GM12878 (cell line): ENCODE results near the gene ATP2C1. TPM values are rescaled to one million over a fixed set of nuclear protein-coding genes. Genes with fewer than 3 reads are reported as not detected.

Experiments used
- ATAC-seq: fragments of 200-7000 bp; cut with Tn5 transposase; 3 replicates; pipeline ENCODE4 v1.9.1; 2020; ENCODE audit warnings: mild to moderate bottlenecking, moderate library complexity
- BruUV-seq: library from RNA; stranded (reverse); fragments of 400-500 nt; replicated peaks from 2 replicates; lab custom pipeline; 2021; lab: Mats Ljungman, UMichigan
- CTCF ChIA-PET: fragments of 300-600 bp; sonication (Branson Sonifier 250); formaldehyde crosslinking; extraction: SDS; loops from one replicate; lab custom pipeline; 2021; ENCODE audit warnings: inconsistent platforms; lab: Yijun Ruan, JAX
- POLR2A ChIA-PET: fragments of 350-600 bp; formaldehyde crosslinking; extraction: SDS; loops from one replicate; lab custom pipeline; 2021; ENCODE audit warnings: inconsistent platforms; lab: Charles Lee
- RAD21 ChIA-PET: fragments of 300-600 bp; sonication (Branson Sonifier 250); formaldehyde crosslinking; loops from one replicate; lab custom pipeline; 2023; ENCODE audit warnings: antibody characterized with exemption; ENCODE audit not compliant: unreplicated experiment; lab: Charles Lee
- SMC1A ChIA-PET: fragments of 300-600 bp; sonication (Branson Sonifier 250); formaldehyde crosslinking; loops from one replicate; lab custom pipeline; 2023; ENCODE audit not compliant: unreplicated experiment, uncharacterized antibody; lab: Charles Lee
- DNase-seq: peaks from one replicate; pipeline ENCODE4 v3.0.0-alpha.2; 2011; ENCODE audit warnings: low read depth, low spot score
- FAIRE-seq: peaks from 3 replicates; lab custom pipeline; 2011; peaks lifted over from hg19 to GRCh38; lab: Jason Lieb, UNC
- H2AFZ ChIP-seq: 2 replicates; pipeline ENCODE4 v1.6.0; 2011; ENCODE audit warnings: low read depth, low read length, control low read depth; ENCODE audit not compliant: control insufficient read depth
- H3K27ac ChIP-seq: 2 replicates; pipeline ENCODE4 v1.5.1; 2011; ENCODE audit warnings: control low read depth; ENCODE audit not compliant: control insufficient read depth, insufficient read depth
- H3K27me3 ChIP-seq, 2 experiments: replicated peaks in 1 of 2; 2 replicates each; pipeline versions ENCODE4 v1.6.0 to v1.6.1; 2011; ENCODE audit warnings: low read length in 1 of 2; ENCODE audit not compliant: control insufficient read depth in 2 of 2, insufficient read depth in 2 of 2
- H3K36me3 ChIP-seq, 2 experiments: 2 replicates each; pipeline ENCODE4 v1.5.1; 2011; ENCODE audit warnings: low read length in 1 of 2; ENCODE audit not compliant: control insufficient read depth in 2 of 2, insufficient read depth in 2 of 2
- H3K4me1 ChIP-seq: 2 replicates; pipeline ENCODE4 v1.6.1; 2011; ENCODE audit warnings: mild to moderate bottlenecking, low read length, moderate library complexity, mixed read lengths; ENCODE audit not compliant: control insufficient read depth, insufficient read depth
- H3K4me2 ChIP-seq: 2 replicates; pipeline ENCODE4 v1.6.0; 2011; ENCODE audit warnings: control low read depth; ENCODE audit not compliant: control insufficient read depth, insufficient read depth
- H3K4me3 ChIP-seq: fragments of 200-600 bp; sonication (generic); 2 replicates; pipeline ENCODE4 v1.5.1; 2016
- H3K79me2 ChIP-seq: 2 replicates; pipeline ENCODE4 v1.6.0; 2011; ENCODE audit warnings: low read length; ENCODE audit not compliant: control insufficient read depth, insufficient read depth
- H3K9ac ChIP-seq: 2 replicates; pipeline ENCODE4 v1.8.0; 2011; ENCODE audit warnings: low read length, control low read depth, mixed read lengths; ENCODE audit not compliant: control insufficient read depth, insufficient read depth
- H3K9me3 ChIP-seq: replicated peaks from 3 replicates; pipeline ENCODE4 v1.5.1; 2011; ENCODE audit warnings: mild to moderate bottlenecking, low read length; ENCODE audit not compliant: control insufficient read depth, insufficient read depth
- H4K20me1 ChIP-seq: 2 replicates; pipeline ENCODE4 v1.6.0; 2011; ENCODE audit not compliant: control insufficient read depth, insufficient read depth
- CREB1 ChIP-seq: IDR thresholded peaks from 2 replicates; pipeline ENCODE4 v1.6.1; 2012; ENCODE audit warnings: low read depth, mild to moderate bottlenecking, inconsistent platforms
- KDM1A ChIP-seq: fragments of 200-600 bp; sonication (generic); IDR thresholded peaks from 2 replicates; pipeline ENCODE4 v1.6.1; 2016; ENCODE audit warnings: borderline replicate concordance
- PKNOX1 ChIP-seq: fragments of 450-650 bp; IDR thresholded peaks from 2 replicates; pipeline ENCODE4 v1.6.1; 2016; ENCODE audit warnings: mild to moderate bottlenecking
- USF2 ChIP-seq: IDR thresholded peaks from 2 replicates; pipeline ENCODE4 v1.6.1; 2011; ENCODE audit warnings: low read depth, low read length, improper control_type of control experiment, borderline replicate concordance
- YY1 ChIP-seq: IDR thresholded peaks from 2 replicates; pipeline ENCODE4 v1.6.1; 2011; ENCODE audit warnings: low read depth, mild to moderate bottlenecking, low read length
- ZBTB33 ChIP-seq: fragments of 450-650 bp; IDR thresholded peaks from 2 replicates; pipeline ENCODE4 v1.6.1; 2017; ENCODE audit warnings: mild to moderate bottlenecking
- WGBS: methylation state at CpG from one replicate; pipeline ENCODE4 v1.1.6; 2016; ENCODE audit warnings: low lambda C conversion rate; ENCODE audit not compliant: insufficient replicate concordance, insufficient coverage; ENCODE audit errors: missing lambda C conversion rate; 5-methylcytosine and 5-hydroxymethylcytosine counted together
- in situ Hi-C: fragments of 300-500 bp; cut with MboI; formaldehyde crosslinking; loops from 9 replicates; pipeline ENCODE4 v1.14.3; 2018; ENCODE audit warnings: mixed read lengths
- intact Hi-C: fragments of 100-400 bp; cut with micrococcal nuclease; formaldehyde crosslinking; loops from one replicate; pipeline ENCODE4 v1.14.2; 2022; ENCODE audit not compliant: unreplicated experiment
- polyA plus RNA-seq, 11 experiments: library from polyadenylated mRNA; depleted of rRNA in 4 of 11; unstranded in 6 of 11; stranded (reverse) in 5 of 11; fragments of >200 nt; fragmentation: Nextera tagmentation in 4 of 11; fragmentation: Illumina TruSeq in 1 of 11; extraction: Ambion mirVana in 4 of 11; extraction: Trizol in 1 of 11; gene quantifications; 1 replicate in 1 of 11; 2 replicates in 10 of 11; pipeline versions ENCODE4 v1.2.1 to v1.2.3, GENCODE V29; 2011 to 2016; ENCODE audit warnings: inconsistent platforms in 2 of 11, missing spikeins in 2 of 11, low read depth in 1 of 11
- total RNA-seq, 4 experiments: library from RNA; depleted of rRNA in 3 of 4; stranded (reverse); fragments of >200 nt in 3 of 4; fragmentation: Illumina TruSeq in 1 of 4; extraction: Trizol in 1 of 4; gene quantifications; 2 replicates each; pipeline versions ENCODE4 v1.2.1 to v1.2.3, GENCODE V29; 2013 to 2021

Gene ATP2C1
- total and polyA plus RNA-seq, 10 of the 15 experiments (the other 5 are each of a cell fraction or from before 2014, with no cell fraction given) = 20.6 to 116 (median 55.1) TPM

GRCh38 chr3:130990282-130990681 is 96.4 kb downstream of the ATP2C1 start:
- H3K9me3 ChIP-seq = no peaks in the 10 kb centered on the region
- no peaks in the 10 kb centered on the region for H3K27me3 ChIP-seq
- TF ChIP-seq YY1 = no peak
- no peak for TF ChIP-seq USF2
- no peak for TF ChIP-seq CREB1
- TF ChIP-seq, all 136 proteins: peak for 0
- Histone ChIP-seq H2AFZ (no peak overlapping the region), H3K9ac (no peak overlapping the region), H3K4me1 (no peaks in the 10 kb centered on the region), H3K27ac (no peak overlapping the region), H3K4me3 (no peak overlapping the region), H3K79me2 (no peaks in the 10 kb centered on the region), H3K4me2 (no peak overlapping the region), H4K20me1 (no peaks in the 10 kb centered on the region), H3K36me3 (peaks cover 4 to 13% of the 10 kb centered on the region in 2 experiments)
- WGBS = 77% methylated on average over 5 of the region's 5 CpGs
- ChIA-PET SMC1A (no interaction called here), CTCF (no interaction called here), RAD21 (no interaction called here), POLR2A (no interaction called here)
- in situ Hi-C loops = no loop called here
- FAIRE-seq (no peak), ATAC-seq (no peak), DNase-seq (no peak)
- no TSS peak for BruUV-seq
- intact Hi-C loops = no loop called here

GRCh38 chr3:130991126-130991525 is 97.2 kb downstream of the ATP2C1 start:
- Histone ChIP-seq H3K9me3 (no peaks in the 10 kb centered on the region), H3K4me3 (no peak overlapping the region), H4K20me1 (no peaks in the 10 kb centered on the region), H3K27me3 (no peaks in the 10 kb centered on the region), H3K9ac (no peak overlapping the region), H2AFZ (no peak overlapping the region), H3K27ac (no peak overlapping the region), H3K4me2 (no peak overlapping the region), H3K36me3 (peaks cover 4 to 13% of the 10 kb centered on the region in 2 experiments), H3K4me1 (no peaks in the 10 kb centered on the region), H3K79me2 (no peaks in the 10 kb centered on the region)
- CTCF ChIA-PET = no interaction called here
- TF ChIP-seq PKNOX1 = no peak
- TF ChIP-seq KDM1A = no peak
- no peak for TF ChIP-seq ZBTB33
- no TSS peak for BruUV-seq
- POLR2A ChIA-PET = no interaction called here
- RAD21 ChIA-PET = no interaction called here
- ATAC-seq (no peak), DNase-seq (no peak), FAIRE-seq (no peak)
- intact Hi-C loops = no loop called here
- in situ Hi-C loops = no loop called here
- SMC1A ChIA-PET = no interaction called here
- WGBS = 88% methylated on average over 5 of the region's 5 CpGs
